ENCODE results near the gene MBD3L2. TPM values are rescaled to one million over a fixed set of nuclear protein-coding genes. Genes with fewer than 3 reads are reported as not detected.
"Not testable (repeated sequence)": the region's sequence is repeated elsewhere in the genome, so short reads cannot be mapped to it uniquely, and the experiment has no call there.

MBD3L2 gene
- total and polyA plus RNA-seq, 9 of the 15 experiments (the other 6 are each of a cell fraction or from before 2014, with no cell fraction given) = not detected

GRCh38 chr19:7028790-7029189 lies 20.3 kb upstream of the MBD3L2 start:
- H3K79me2 ChIP-seq (ENCODE audit: control insufficient read depth, insufficient read depth, low read length); H3K4me2 ChIP-seq (ENCODE audit: insufficient read depth, low read length); DNase-seq (ENCODE audit: extremely low read depth in 1 of 4, low spot score in 3 of 4); H3K36me3 ChIP-seq (ENCODE audit: control insufficient read depth, insufficient read depth, low read length); ATAC-seq; H3K9me1 ChIP-seq (ENCODE audit: control insufficient read depth, insufficient read depth, low read length); H4K20me1 ChIP-seq (replicated peaks; ENCODE audit: control insufficient read depth, insufficient read depth, low read length); H3K4me1 ChIP-seq (replicated peaks in 1 of 2; ENCODE audit: control insufficient read depth in 2 of 2, insufficient read depth in 2 of 2, low read length in 2 of 2); H2AFZ ChIP-seq (ENCODE audit: low read depth, low read length); H3K27ac ChIP-seq (ENCODE audit: extremely low read depth, low read depth, low read length); BruUV-seq (replicated peaks); CTCF ChIA-PET (ENCODE audit: low intra/inter-chr PET ratio); intact Hi-C loops (cut with micrococcal nuclease); H3K9ac ChIP-seq (ENCODE audit: insufficient read depth in 1 of 2, low read depth in 2 of 2, low read length in 2 of 2); H3K4me3 ChIP-seq; H3K27me3 ChIP-seq (ENCODE audit: control insufficient read depth in 2 of 2, insufficient read depth in 2 of 2, low read length in 2 of 2); POLR2A ChIA-PET; FAIRE-seq; H3K9me3 ChIP-seq (replicated peaks; ENCODE audit: control insufficient read depth, insufficient read depth, low read depth, low read length): not testable (repeated sequence)
- no CpG with 5 or more reads among the region's 1 CpG for WGBS (ENCODE audit: insufficient coverage, low coverage, missing lambda C conversion rate)
- in situ Hi-C loops (cut with MboI) = loop anchor here (5.0 kb wide), 1 partner anchor 39 kb away; the partner anchor contains the start of gene ZNF557

DNA sequence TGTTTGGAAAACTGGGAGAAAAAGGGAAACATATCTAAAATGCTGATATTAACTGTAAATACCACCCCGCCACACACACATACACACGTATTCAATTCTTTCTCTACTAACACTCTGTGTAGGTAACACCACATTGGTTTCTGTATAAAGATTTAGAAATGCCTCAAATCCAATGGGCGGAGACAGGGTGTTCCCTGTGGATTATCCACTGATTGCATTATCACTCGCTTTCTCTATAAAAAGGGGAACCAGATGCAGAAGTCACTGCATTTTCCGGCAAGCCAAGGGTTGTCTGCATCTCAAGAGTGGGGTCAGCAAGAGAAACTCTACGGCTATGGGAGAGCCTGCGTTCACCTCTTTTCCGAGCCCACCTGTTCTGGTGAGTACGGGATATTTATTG lies 18.8 kb upstream of the MBD3L2 start, which contains the start of gene MBD3L5:
Gene MBD3L5 (plus strand): TSS at position 301 of the 400 bp plus-strand sequence. CDS start 34 bp downstream, at position 335.
- BruUV-seq (replicated peaks) = not testable (repeated sequence)

GRCh38 chr19:7040079-7040478 lies 9.0 kb upstream of the MBD3L2 start, which contains the start of gene MBD3L4:
TSS of gene MBD3L4 (minus strand) at chr19:7040179. CDS start at chr19:7040144, 35 bp downstream.
- H3K9ac ChIP-seq (ENCODE audit: insufficient read depth in 1 of 2, low read depth in 2 of 2, low read length in 2 of 2); H3K36me3 ChIP-seq (ENCODE audit: control insufficient read depth, insufficient read depth, low read length); H3K27ac ChIP-seq (ENCODE audit: extremely low read depth, low read depth, low read length); FAIRE-seq; H4K20me1 ChIP-seq (replicated peaks; ENCODE audit: control insufficient read depth, insufficient read depth, low read length); intact Hi-C loops (cut with micrococcal nuclease); H3K4me1 ChIP-seq (replicated peaks in 1 of 2; ENCODE audit: control insufficient read depth in 2 of 2, insufficient read depth in 2 of 2, low read length in 2 of 2); H3K4me3 ChIP-seq; H3K9me1 ChIP-seq (ENCODE audit: control insufficient read depth, insufficient read depth, low read length); H2AFZ ChIP-seq (ENCODE audit: low read depth, low read length); in situ Hi-C loops (cut with MboI); BruUV-seq (replicated peaks); H3K9me3 ChIP-seq (replicated peaks; ENCODE audit: control insufficient read depth, insufficient read depth, low read depth, low read length); POLR2A ChIA-PET; H3K27me3 ChIP-seq (ENCODE audit: control insufficient read depth in 2 of 2, insufficient read depth in 2 of 2, low read length in 2 of 2); H3K4me2 ChIP-seq (ENCODE audit: insufficient read depth, low read length); H3K79me2 ChIP-seq (ENCODE audit: control insufficient read depth, insufficient read depth, low read length); ATAC-seq; CTCF ChIA-PET (ENCODE audit: low intra/inter-chr PET ratio); DNase-seq (ENCODE audit: extremely low read depth in 1 of 4, low spot score in 3 of 4): not testable (repeated sequence)
- WGBS (ENCODE audit: insufficient coverage, low coverage, missing lambda C conversion rate) = no CpG with 5 or more reads among the region's 9 CpGs

More for the DNA sequence above, 18.8 kb upstream of the MBD3L2 start, which contains the start of gene MBD3L5:
- H3K4me1 ChIP-seq (replicated peaks in 1 of 2; ENCODE audit: control insufficient read depth in 2 of 2, insufficient read depth in 2 of 2, low read length in 2 of 2); FAIRE-seq; H3K27me3 ChIP-seq (ENCODE audit: control insufficient read depth in 2 of 2, insufficient read depth in 2 of 2, low read length in 2 of 2); H3K36me3 ChIP-seq (ENCODE audit: control insufficient read depth, insufficient read depth, low read length); H2AFZ ChIP-seq (ENCODE audit: low read depth, low read length); intact Hi-C loops (cut with micrococcal nuclease); DNase-seq (ENCODE audit: extremely low read depth in 1 of 4, low spot score in 3 of 4); H3K9ac ChIP-seq (ENCODE audit: insufficient read depth in 1 of 2, low read depth in 2 of 2, low read length in 2 of 2); H3K9me1 ChIP-seq (ENCODE audit: control insufficient read depth, insufficient read depth, low read length); H3K9me3 ChIP-seq (replicated peaks; ENCODE audit: control insufficient read depth, insufficient read depth, low read depth, low read length); H3K4me2 ChIP-seq (ENCODE audit: insufficient read depth, low read length); H3K4me3 ChIP-seq; ATAC-seq; in situ Hi-C loops (cut with MboI); POLR2A ChIA-PET; H3K27ac ChIP-seq (ENCODE audit: extremely low read depth, low read depth, low read length); H3K79me2 ChIP-seq (ENCODE audit: control insufficient read depth, insufficient read depth, low read length); H4K20me1 ChIP-seq (replicated peaks; ENCODE audit: control insufficient read depth, insufficient read depth, low read length); CTCF ChIA-PET (ENCODE audit: low intra/inter-chr PET ratio): not testable (repeated sequence)
- no CpG with 5 or more reads among the region's 9 CpGs for WGBS (ENCODE audit: insufficient coverage, low coverage, missing lambda C conversion rate)

DNA sequence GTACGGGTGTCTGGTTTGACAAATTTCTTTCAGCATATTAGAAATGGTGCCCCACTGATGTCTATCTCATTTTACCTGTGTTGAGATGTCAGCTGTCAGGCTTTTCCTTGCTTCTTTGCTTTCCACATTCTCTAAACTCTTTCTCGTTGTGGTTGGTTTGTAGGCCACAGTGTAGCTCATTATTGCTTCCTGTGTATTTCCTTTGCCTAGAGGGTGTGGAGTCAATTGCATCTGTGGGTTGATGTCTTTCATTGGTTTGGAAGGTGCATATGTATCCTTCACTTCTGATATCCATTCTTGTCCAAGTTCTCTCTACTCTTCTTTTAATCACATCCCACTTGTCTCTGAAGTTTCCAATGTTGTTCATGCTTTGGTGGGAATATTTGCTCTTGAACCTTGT lies 7.6 kb upstream of the MBD3L2 start:
- H2AFZ ChIP-seq (ENCODE audit: low read depth, low read length); CTCF ChIA-PET (ENCODE audit: low intra/inter-chr PET ratio); H3K27ac ChIP-seq (ENCODE audit: extremely low read depth, low read depth, low read length); H3K4me2 ChIP-seq (ENCODE audit: insufficient read depth, low read length); H3K9me3 ChIP-seq (replicated peaks; ENCODE audit: control insufficient read depth, insufficient read depth, low read depth, low read length); POLR2A ChIA-PET; FAIRE-seq; H4K20me1 ChIP-seq (replicated peaks; ENCODE audit: control insufficient read depth, insufficient read depth, low read length); ATAC-seq; in situ Hi-C loops (cut with MboI); H3K9me1 ChIP-seq (ENCODE audit: control insufficient read depth, insufficient read depth, low read length); BruUV-seq (replicated peaks); H3K79me2 ChIP-seq (ENCODE audit: control insufficient read depth, insufficient read depth, low read length); DNase-seq (ENCODE audit: extremely low read depth in 1 of 4, low spot score in 3 of 4); intact Hi-C loops (cut with micrococcal nuclease); H3K4me3 ChIP-seq; H3K36me3 ChIP-seq (ENCODE audit: control insufficient read depth, insufficient read depth, low read length); H3K4me1 ChIP-seq (replicated peaks in 1 of 2; ENCODE audit: control insufficient read depth in 2 of 2, insufficient read depth in 2 of 2, low read length in 2 of 2); H3K9ac ChIP-seq (ENCODE audit: insufficient read depth in 1 of 2, low read depth in 2 of 2, low read length in 2 of 2); H3K27me3 ChIP-seq (ENCODE audit: control insufficient read depth in 2 of 2, insufficient read depth in 2 of 2, low read length in 2 of 2): not testable (repeated sequence)
- no CpG with 5 or more reads among the region's 2 CpGs for WGBS (ENCODE audit: insufficient coverage, low coverage, missing lambda C conversion rate)
